ENCODE data around the gene PARVB.
A peak's percentile ranks its signal among the peaks of the same experiment; 100 is the strongest.

PARVB gene

DNA sequence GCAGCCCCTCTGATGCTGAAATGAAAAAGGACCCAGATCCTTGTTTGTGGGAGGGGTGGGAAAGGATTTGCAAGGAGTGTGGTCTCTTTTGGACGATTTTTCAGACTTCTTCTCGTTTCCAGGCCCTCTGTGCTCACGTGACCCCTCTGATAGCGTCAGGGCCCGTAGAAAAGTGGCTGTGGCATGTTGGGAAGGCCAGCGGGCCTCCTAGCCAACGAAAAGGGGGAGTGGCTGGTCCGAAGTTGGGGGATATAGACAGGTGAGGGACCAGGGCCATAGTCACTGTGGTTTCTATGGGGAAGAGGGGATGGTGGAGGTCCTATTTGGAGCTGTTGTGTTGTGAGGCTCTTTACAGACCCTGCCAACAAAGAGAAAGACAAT is 6.6 kb downstream of the PARVB start:
- Histone ChIP-seq H3K27me3 (ENCODE audit: low read depth, low read length) (no peaks in the 10 kb centered on the region), H3K9me3 (ENCODE audit: control insufficient read depth in 1 of 2, low read length in 2 of 2) (no peaks in the 10 kb centered on the region), H3K4me3 (ENCODE audit: low read depth in 1 of 2, low read length in 2 of 2) (no peak overlapping the region), H3K4me1 (ENCODE audit: control insufficient read depth in 1 of 2, insufficient read depth in 2 of 2, low read length in 2 of 2) (peaks cover 0 to 5% of the 10 kb centered on the region in 2 donors), H3K36me3 (ENCODE audit: control insufficient read depth in 1 of 2, insufficient read depth in 2 of 2, low read length in 2 of 2) (no peaks in the 10 kb centered on the region), H3K27ac (ENCODE audit: low read length) (peak overlapping the region; percentile 59)

DNA sequence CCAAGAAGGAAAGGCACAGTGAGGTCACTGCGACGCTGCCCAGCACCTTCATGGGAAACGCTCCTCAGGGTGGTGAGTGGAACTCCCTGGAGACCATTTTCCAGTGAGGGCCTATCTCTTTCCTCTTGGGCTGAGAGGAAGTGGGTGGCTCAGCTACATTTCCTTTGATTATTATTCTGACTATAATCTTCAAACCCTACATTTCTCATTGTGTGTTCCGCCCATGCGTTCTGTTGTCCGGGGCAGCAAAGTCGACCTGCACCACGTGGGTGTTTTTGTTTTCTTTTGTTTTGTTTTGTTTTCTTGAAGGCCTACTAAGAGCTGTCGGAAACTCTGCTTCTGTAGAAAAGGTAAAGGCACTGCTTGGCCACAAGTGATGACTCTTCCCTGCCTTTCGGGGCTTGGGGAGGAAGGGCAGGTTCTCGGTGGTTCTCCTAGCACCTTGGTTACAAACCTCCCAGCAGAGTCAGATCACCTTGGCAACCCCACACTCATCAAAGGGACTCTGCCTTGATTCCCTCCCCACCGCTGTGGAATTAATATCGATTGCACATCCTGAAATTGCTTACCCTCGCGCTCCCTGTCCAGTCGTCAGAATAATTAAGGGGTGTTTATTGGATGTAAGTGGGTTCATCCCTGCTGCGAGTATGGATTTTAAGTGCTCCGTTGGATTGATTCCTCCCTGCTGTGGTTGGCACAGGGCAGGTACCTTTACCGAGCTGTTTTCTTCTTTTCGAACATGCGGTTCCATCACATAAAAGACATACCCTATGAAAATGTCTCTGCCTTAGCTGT is 7.3 kb downstream of the PARVB start:
- H3K27me3 ChIP-seq (ENCODE audit: low read depth, low read length) = no peaks in the 10 kb centered on the region
- peak overlapping the region; percentile 59 for H3K27ac ChIP-seq (ENCODE audit: low read length)
- H3K36me3 ChIP-seq (ENCODE audit: control insufficient read depth in 1 of 2, insufficient read depth in 2 of 2, low read length in 2 of 2) = no peaks in the 10 kb centered on the region
- no peaks in the 10 kb centered on the region for H3K9me3 ChIP-seq (ENCODE audit: control insufficient read depth in 1 of 2, low read length in 2 of 2)
- H3K4me3 ChIP-seq (ENCODE audit: low read depth in 1 of 2, low read length in 2 of 2) = no peak overlapping the region
- peaks cover 0 to 1% of the 10 kb centered on the region in 2 donors for H3K4me1 ChIP-seq (ENCODE audit: control insufficient read depth in 1 of 2, insufficient read depth in 2 of 2, low read length in 2 of 2)

DNA sequence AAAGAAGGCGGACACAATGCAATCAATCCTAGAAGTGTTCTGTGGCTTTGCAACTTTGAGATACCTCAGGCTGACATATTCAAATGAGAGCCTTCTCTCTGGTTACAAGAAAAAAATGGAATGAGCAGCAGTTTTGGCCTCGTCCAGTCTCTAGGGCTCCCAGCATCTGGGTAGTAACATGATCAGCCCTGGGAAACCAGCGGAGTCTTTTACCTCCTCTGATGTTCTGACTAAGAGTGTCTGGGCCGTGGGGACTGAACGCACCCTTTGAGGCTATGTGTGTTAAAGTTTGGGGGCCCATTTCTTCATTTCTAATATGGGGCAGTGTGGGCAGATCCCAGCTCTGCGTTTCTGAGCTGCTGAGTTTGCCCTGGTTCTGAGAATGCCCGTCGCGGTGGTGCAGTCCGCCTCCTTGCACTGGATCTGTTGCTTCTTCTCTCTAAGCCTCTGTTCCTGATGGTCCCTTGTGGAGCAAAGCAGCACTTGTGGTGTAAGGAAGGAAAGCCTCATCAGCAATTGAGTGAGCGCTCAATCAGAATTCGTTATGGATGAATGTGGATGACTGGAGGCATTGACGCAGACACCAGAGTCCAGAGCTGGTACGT is 8.1 kb downstream of the PARVB start:
- H3K27ac ChIP-seq (ENCODE audit: low read length) = no peak overlapping the region
- H3K4me1 ChIP-seq (ENCODE audit: control insufficient read depth in 1 of 2, insufficient read depth in 2 of 2, low read length in 2 of 2) = no peaks in the 10 kb centered on the region

DNA sequence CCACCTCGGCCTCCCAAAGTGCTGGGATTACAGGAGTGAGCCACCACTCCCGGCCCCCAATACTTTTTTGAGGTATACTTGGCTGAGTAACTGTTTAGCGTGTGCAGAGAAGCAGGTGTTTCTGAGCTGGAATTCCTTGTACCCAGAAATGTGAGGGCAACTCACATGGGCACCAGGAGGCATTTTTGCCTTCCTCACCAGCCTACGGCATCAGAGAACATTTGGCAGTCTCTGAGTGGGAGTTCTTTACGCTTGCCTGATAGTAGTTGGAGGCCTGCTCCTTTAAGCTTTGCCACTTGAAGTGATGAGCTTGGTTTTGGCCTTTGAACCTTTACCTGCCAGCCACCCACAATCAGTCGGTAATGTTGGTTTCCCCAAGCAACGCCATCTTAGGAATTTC is 9.2 kb downstream of the PARVB start:
- no peaks in the 10 kb centered on the region for H3K9me3 ChIP-seq (ENCODE audit: control insufficient read depth in 1 of 2, low read length in 2 of 2)
- H3K4me1 ChIP-seq (ENCODE audit: control insufficient read depth in 1 of 2, insufficient read depth in 2 of 2, low read length in 2 of 2) = peaks cover 3 to 7% of the 10 kb centered on the region in 2 donors
- no peaks in the 10 kb centered on the region for H3K36me3 ChIP-seq (ENCODE audit: control insufficient read depth in 1 of 2, insufficient read depth in 2 of 2, low read length in 2 of 2)
- H3K27me3 ChIP-seq (ENCODE audit: low read depth, low read length) = no peaks in the 10 kb centered on the region
- H3K4me3 ChIP-seq (ENCODE audit: low read depth in 1 of 2, low read length in 2 of 2) = no peak overlapping the region
- peak overlapping the region; percentile 19 for H3K27ac ChIP-seq (ENCODE audit: low read length)

More for the DNA sequence above, 8.1 kb downstream of the PARVB start:
- no peaks in the 10 kb centered on the region for H3K36me3 ChIP-seq (ENCODE audit: control insufficient read depth in 1 of 2, insufficient read depth in 2 of 2, low read length in 2 of 2)
- no peaks in the 10 kb centered on the region for H3K27me3 ChIP-seq (ENCODE audit: low read depth, low read length)
- H3K4me3 ChIP-seq (ENCODE audit: low read depth in 1 of 2, low read length in 2 of 2) = no peak overlapping the region
- no peaks in the 10 kb centered on the region for H3K9me3 ChIP-seq (ENCODE audit: control insufficient read depth in 1 of 2, low read length in 2 of 2)

DNA sequence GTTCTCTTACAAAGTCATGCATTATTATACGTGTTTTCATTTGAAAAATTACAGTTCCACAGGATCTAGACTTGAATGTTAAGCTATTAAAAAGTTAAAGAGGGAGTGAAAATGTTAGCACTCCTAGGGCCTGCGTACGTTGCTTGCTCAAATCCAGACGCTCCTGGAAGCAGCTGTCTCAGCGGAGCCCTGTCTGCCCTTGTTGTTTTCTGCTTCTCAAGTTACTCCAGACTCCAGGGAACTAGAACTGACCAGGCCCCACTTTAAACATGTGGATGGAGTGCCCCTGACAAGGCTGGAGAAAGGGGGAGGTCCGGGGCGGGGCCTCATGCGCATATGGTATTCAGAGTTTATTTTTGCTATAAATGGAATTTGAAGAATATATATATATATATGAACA is 9.6 kb downstream of the PARVB start:
- no peaks in the 10 kb centered on the region for H3K9me3 ChIP-seq (ENCODE audit: control insufficient read depth in 1 of 2, low read length in 2 of 2)
- H3K27me3 ChIP-seq (ENCODE audit: low read depth, low read length) = no peaks in the 10 kb centered on the region
- H3K4me1 ChIP-seq (ENCODE audit: control insufficient read depth in 1 of 2, insufficient read depth in 2 of 2, low read length in 2 of 2) = peaks cover 3 to 7% of the 10 kb centered on the region in 2 donors
- no peak overlapping the region for H3K4me3 ChIP-seq (ENCODE audit: low read depth in 1 of 2, low read length in 2 of 2)
- peak overlapping the region; percentile 19 for H3K27ac ChIP-seq (ENCODE audit: low read length)
- no peaks in the 10 kb centered on the region for H3K36me3 ChIP-seq (ENCODE audit: control insufficient read depth in 1 of 2, insufficient read depth in 2 of 2, low read length in 2 of 2)

DNA sequence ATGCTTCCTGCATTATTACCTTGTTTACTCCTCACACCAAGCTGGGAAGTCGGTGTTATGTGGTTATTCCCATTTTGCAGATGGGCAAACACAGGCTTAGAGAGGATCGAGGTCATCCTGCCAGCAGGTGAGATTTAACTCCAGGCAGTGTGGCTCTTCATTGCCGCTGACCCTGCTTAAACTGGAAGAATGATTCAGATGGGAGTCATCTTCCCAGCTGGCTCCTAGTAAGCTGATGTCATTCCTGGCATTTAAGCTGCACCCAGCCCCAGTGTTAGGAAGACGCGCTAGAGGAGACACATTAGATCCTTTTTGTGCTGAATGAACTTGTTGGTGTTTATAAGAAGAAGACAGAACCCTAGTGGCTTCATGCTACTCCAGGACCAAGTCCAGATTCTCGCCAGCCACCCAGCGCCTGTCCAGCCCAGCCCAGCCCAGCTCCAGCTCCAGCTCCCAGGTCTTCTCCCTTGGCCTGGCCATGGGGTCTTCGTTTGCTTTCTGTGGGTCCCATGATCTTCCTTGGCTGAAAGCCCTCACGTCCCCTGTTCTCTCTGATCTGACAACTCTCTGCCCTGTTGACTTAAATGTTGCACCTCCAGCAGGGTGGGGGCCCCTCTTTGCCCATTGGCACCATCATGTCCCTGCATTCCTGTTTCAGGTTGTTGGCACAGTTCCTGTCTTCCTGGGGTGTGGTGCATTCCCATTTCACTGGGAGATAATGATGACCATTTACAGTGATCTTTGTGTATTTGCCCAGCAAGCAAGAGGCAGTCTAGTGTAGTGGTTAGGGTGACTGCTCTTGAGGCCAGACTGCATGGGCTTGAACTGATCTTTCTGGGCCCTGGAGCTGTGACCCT is 13.6 kb downstream of the PARVB start:
- peak overlapping the region in 1 of 2 donors; percentile 20 for H3K4me3 ChIP-seq (ENCODE audit: low read depth in 1 of 2, low read length in 2 of 2)
- peak overlapping the region; percentile 60 for H3K27ac ChIP-seq (ENCODE audit: low read length)
- H3K27me3 ChIP-seq (ENCODE audit: low read depth, low read length) = no peaks in the 10 kb centered on the region
- H3K36me3 ChIP-seq (ENCODE audit: control insufficient read depth in 1 of 2, insufficient read depth in 2 of 2, low read length in 2 of 2) = no peaks in the 10 kb centered on the region
- H3K4me1 ChIP-seq (ENCODE audit: control insufficient read depth in 1 of 2, insufficient read depth in 2 of 2, low read length in 2 of 2) = peaks cover 3 to 7% of the 10 kb centered on the region in 2 donors
- H3K9me3 ChIP-seq (ENCODE audit: control insufficient read depth in 1 of 2, low read length in 2 of 2) = no peaks in the 10 kb centered on the region

DNA sequence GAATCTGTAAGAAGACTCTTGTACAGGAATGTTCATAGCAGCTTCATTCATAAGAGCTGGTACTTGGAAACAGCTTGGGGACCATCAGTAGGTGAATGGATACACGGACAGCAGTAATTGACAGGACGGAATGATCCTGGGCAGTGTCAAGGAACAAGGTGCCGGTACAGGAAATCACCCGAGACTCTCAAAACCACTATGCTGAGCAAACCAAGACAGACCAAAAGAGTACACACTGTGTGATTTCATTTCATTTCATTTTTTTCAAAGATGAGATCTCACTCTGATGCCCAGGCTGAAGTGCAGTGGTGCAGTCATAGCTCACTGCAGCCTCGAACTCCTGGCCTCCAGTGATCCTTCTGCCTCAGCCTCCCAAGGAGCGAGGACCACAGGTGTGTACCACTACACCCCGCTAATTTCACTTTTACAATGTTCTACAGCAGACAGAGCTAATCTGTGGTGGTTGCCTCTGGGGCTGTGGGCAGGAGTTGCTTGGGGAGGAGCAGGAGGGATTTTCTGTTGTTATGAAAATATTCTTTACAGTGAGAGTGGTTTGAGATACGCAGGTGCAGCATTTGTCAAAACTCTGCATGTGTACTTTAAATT is 15.6 kb downstream of the PARVB start:
- Histone ChIP-seq H3K4me3 (ENCODE audit: low read depth in 1 of 2, low read length in 2 of 2) (no peak overlapping the region), H3K9me3 (ENCODE audit: control insufficient read depth in 1 of 2, low read length in 2 of 2) (no peaks in the 10 kb centered on the region), H3K4me1 (ENCODE audit: control insufficient read depth in 1 of 2, insufficient read depth in 2 of 2, low read length in 2 of 2) (peaks cover 3 to 7% of the 10 kb centered on the region in 2 donors), H3K36me3 (ENCODE audit: control insufficient read depth in 1 of 2, insufficient read depth in 2 of 2, low read length in 2 of 2) (no peaks in the 10 kb centered on the region), H3K27ac (ENCODE audit: low read length) (no peak overlapping the region), H3K27me3 (ENCODE audit: low read depth, low read length) (no peaks in the 10 kb centered on the region)

DNA sequence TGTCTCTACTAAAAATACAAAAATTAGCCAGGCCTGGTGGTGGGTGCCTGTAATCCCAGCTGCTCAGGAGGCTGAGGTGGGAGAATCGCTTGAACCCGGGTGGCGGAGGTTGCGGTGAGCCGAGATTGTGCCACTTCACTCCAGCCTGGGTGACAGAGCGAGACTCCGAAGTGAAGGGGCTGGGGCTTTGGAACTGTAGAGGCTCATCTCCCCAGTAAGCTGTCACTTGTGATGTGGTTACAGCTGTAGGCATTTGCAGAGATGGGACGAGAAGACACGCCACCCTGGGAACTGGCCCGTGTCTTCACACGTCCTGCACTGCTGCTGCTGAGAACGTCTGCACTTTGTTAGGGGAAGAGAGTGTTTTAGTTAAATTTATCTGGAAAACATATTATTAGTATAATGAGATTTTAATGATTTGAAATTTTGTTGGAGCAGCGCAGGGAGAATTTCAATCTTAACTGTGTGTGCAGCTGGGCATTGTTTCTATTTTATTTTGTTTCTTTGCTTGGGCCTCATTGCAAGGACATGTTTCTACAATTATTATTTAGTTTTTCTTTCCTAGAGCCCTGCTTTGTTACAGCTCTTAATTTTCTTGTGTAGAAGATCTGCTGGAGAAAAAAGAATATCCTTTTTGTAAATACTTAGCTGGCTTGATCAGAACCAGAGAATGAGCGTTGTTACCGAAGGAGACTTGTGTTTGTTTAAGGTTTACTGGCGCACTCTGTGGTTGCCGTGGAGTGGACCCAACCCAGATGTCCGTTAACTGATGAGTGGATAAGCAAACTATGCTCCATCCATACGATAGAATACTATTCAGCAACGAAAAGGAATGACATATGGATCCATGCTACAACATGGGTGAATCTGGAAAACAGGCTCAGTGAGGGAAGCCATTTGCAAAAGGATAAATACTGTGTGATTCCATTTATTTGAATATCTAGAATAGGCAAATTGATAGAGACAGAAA is 18.4 kb downstream of the PARVB start:
- Histone ChIP-seq H3K27ac (ENCODE audit: low read length) (no peak overlapping the region), H3K4me3 (ENCODE audit: low read depth in 1 of 2, low read length in 2 of 2) (no peak overlapping the region), H3K4me1 (ENCODE audit: control insufficient read depth in 1 of 2, insufficient read depth in 2 of 2, low read length in 2 of 2) (peaks cover 3 to 7% of the 10 kb centered on the region in 2 donors), H3K9me3 (ENCODE audit: control insufficient read depth in 1 of 2, low read length in 2 of 2) (no peaks in the 10 kb centered on the region), H3K36me3 (ENCODE audit: control insufficient read depth in 1 of 2, insufficient read depth in 2 of 2, low read length in 2 of 2) (no peaks in the 10 kb centered on the region), H3K27me3 (ENCODE audit: low read depth, low read length) (no peaks in the 10 kb centered on the region)

DNA sequence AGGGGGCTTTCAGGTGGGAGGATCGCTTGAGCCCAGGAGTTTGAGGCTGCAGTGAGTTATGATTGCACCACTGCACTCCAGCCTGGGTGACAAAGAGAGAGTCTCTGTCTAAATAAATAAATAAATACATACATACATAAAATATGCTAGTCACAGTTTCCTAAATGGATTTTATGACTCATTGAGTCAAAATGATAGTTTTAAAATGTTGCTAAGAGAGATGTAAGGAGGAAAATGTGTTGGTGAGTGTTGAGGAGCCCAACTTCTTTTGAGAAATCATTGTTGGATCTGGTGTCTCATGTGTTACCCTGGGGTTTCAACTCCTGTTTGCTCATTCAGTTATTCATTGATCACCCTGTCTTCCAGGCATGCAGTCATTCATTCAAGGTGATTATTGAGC is 21.0 kb downstream of the PARVB start:
- no peak overlapping the region for H3K4me3 ChIP-seq (ENCODE audit: low read depth in 1 of 2, low read length in 2 of 2)
- H3K4me1 ChIP-seq (ENCODE audit: control insufficient read depth in 1 of 2, insufficient read depth in 2 of 2, low read length in 2 of 2) = no peaks in the 10 kb centered on the region
- no peak overlapping the region for H3K27ac ChIP-seq (ENCODE audit: low read length)
- H3K9me3 ChIP-seq (ENCODE audit: control insufficient read depth in 1 of 2, low read length in 2 of 2) = no peaks in the 10 kb centered on the region
- H3K36me3 ChIP-seq (ENCODE audit: control insufficient read depth in 1 of 2, insufficient read depth in 2 of 2, low read length in 2 of 2) = no peaks in the 10 kb centered on the region
- no peaks in the 10 kb centered on the region for H3K27me3 ChIP-seq (ENCODE audit: low read depth, low read length)

DNA sequence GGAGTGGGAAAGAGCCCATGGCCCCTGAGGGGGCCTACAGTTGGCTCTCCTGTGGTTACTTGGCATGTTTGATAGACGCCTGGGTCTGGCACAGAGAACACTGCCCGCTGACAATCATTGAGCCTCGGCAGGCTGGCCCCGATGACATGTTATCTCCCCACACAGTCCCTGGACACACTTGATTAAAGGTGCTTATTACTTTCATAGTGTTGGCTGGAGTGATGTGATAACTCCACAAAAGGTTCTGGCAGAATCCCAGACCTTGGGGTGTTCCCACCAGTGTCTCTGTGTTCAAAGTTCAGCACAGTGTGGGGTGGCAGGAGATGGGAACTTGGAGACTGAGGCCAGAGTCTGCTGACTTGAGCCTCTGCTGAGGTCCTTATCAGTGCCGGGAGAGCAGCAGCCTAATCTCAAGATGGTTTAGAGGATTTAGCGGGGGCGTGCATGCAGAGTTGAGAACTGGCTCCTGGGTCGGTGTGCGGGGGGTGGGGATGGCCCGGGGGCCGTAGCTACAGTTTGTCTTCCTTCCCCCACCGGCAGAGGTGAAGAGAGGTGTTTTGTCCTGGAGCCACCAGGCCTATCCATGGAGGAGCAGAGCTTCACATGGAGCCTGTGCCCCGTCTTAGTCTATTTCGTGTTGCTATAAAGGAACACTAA is 22.5 kb downstream of the PARVB start:
- H3K27ac ChIP-seq (ENCODE audit: low read length) = no peak overlapping the region
- H3K4me3 ChIP-seq (ENCODE audit: low read depth in 1 of 2, low read length in 2 of 2) = no peak overlapping the region
- H3K27me3 ChIP-seq (ENCODE audit: low read depth, low read length) = no peaks in the 10 kb centered on the region
- H3K4me1 ChIP-seq (ENCODE audit: control insufficient read depth in 1 of 2, insufficient read depth in 2 of 2, low read length in 2 of 2) = no peaks in the 10 kb centered on the region
- H3K9me3 ChIP-seq (ENCODE audit: control insufficient read depth in 1 of 2, low read length in 2 of 2) = no peaks in the 10 kb centered on the region
- no peaks in the 10 kb centered on the region for H3K36me3 ChIP-seq (ENCODE audit: control insufficient read depth in 1 of 2, insufficient read depth in 2 of 2, low read length in 2 of 2)

Data from muscle layer of duodenum (tissue), 2 donors.